Endothelial cell of umbilical vein (primary cell): ENCODE data around the gene CMSS1. TPM values are rescaled to one million over a fixed set of nuclear protein-coding genes. Genes with fewer than 3 reads are reported as not detected.

ENCODE experiments used
- BruUV-seq: library from RNA; stranded (reverse); fragments of 400-500 nt; replicated peaks from 2 replicates; lab custom pipeline; 2021; lab: Mats Ljungman, UMichigan
- CTCF ChIA-PET: fragments of 300-600, 350-600 bp; sonication (Branson Sonifier 250); formaldehyde crosslinking; loops from one replicate; lab custom pipeline; 2021; ENCODE audit warnings: antibody characterized with exemption, inconsistent platforms; lab: Charles Lee
- POLR2A ChIA-PET: fragments of 300-600, 350-600 bp; sonication (Branson Sonifier 250); formaldehyde crosslinking; loops from one replicate; lab custom pipeline; 2021; ENCODE audit warnings: antibody characterized with exemption, inconsistent platforms; lab: Charles Lee
- DNase-seq: peaks from one replicate; pipeline ENCODE4 v3.0.0-alpha.2; 2011; ENCODE audit warnings: low read depth, low spot score
- FAIRE-seq: peaks from 2 replicates; lab custom pipeline; 2011; peaks lifted over from hg19 to GRCh38; lab: Jason Lieb, UNC
- H2AFZ ChIP-seq: 2 replicates; pipeline ENCODE4 v1.6.0; 2012; ENCODE audit warnings: low read depth, low read length, control low read depth, inconsistent platforms
- H3K27ac ChIP-seq: 2 replicates; pipeline ENCODE4 v1.5.1; 2011; ENCODE audit warnings: low read depth, mild to moderate bottlenecking, control low read depth, low read length, moderate library complexity; ENCODE audit not compliant: insufficient read depth
- H3K27me3 ChIP-seq, 2 experiments: 2 replicates each; pipeline versions ENCODE4 v1.6.0 to v1.6.1; 2011; ENCODE audit warnings: low read length in 2 of 2, mixed read lengths in 1 of 2; ENCODE audit not compliant: control insufficient read depth in 2 of 2, insufficient read depth in 2 of 2
- H3K36me3 ChIP-seq, 2 experiments: 2 replicates in 1 of 2; 3 replicates in 1 of 2; pipeline ENCODE4 v1.5.1; 2011; ENCODE audit warnings: low read length in 2 of 2, mild to moderate bottlenecking in 1 of 2, moderate library complexity in 1 of 2; ENCODE audit not compliant: control insufficient read depth in 2 of 2, insufficient read depth in 2 of 2; ENCODE audit errors: extremely low read depth in 1 of 2
- H3K4me1 ChIP-seq: 3 replicates; pipeline ENCODE4 v1.5.1; 2011; ENCODE audit warnings: mild to moderate bottlenecking, low read length; ENCODE audit not compliant: control insufficient read depth, insufficient read depth; ENCODE audit errors: extremely low read depth
- H3K4me2 ChIP-seq: 2 replicates; pipeline ENCODE4 v1.6.1; 2011; ENCODE audit warnings: low read length, control low read depth, mixed read lengths; ENCODE audit not compliant: insufficient read depth
- H3K4me3 ChIP-seq, 3 experiments: fragments of 200-600 bp in 1 of 3; sonication (generic), shearing (Covaris generic) in 1 of 3; replicated peaks in 1 of 3; 2 replicates each; pipeline ENCODE4 v1.5.1; 2011 to 2016; ENCODE audit warnings: control low read depth in 3 of 3, low read length in 3 of 3, mild to moderate bottlenecking in 2 of 3, inconsistent platforms in 1 of 3, low read depth in 1 of 3, moderate library complexity in 1 of 3; ENCODE audit not compliant: insufficient read depth in 1 of 3
- H3K79me2 ChIP-seq: 2 replicates; pipeline ENCODE4 v1.6.0; 2012; ENCODE audit warnings: low read length, inconsistent platforms; ENCODE audit not compliant: control insufficient read depth, insufficient read depth
- H3K9ac ChIP-seq: replicated peaks from 2 replicates; pipeline ENCODE3; 2011; ENCODE audit warnings: low read length, control low read depth; ENCODE audit not compliant: insufficient read depth; ENCODE audit errors: extremely low read depth
- H3K9me1 ChIP-seq: replicated peaks from 3 replicates; pipeline ENCODE4 v1.6.0; 2011; ENCODE audit warnings: mild to moderate bottlenecking, low read length; ENCODE audit not compliant: control insufficient read depth, insufficient read depth; ENCODE audit errors: extremely low read depth
- H3K9me3 ChIP-seq: replicated peaks from 2 replicates; pipeline ENCODE4 v1.5.1; 2012; ENCODE audit warnings: low read length, inconsistent platforms; ENCODE audit not compliant: control insufficient read depth, insufficient read depth
- H4K20me1 ChIP-seq: replicated peaks from 2 replicates; pipeline ENCODE3; 2011; ENCODE audit warnings: mild to moderate bottlenecking, low read length; ENCODE audit not compliant: control insufficient read depth, insufficient read depth; ENCODE audit errors: extremely low read depth
- EZH2 ChIP-seq: IDR thresholded peaks from 2 replicates; pipeline ENCODE4 v1.6.1; 2012; ENCODE audit warnings: borderline replicate concordance, low read depth, mild to moderate bottlenecking, moderate library complexity, low read length, inconsistent platforms; ENCODE audit not compliant: severe bottlenecking
- FOS ChIP-seq: IDR thresholded peaks from 2 replicates; pipeline ENCODE4 v1.6.1; 2011; ENCODE audit warnings: mild to moderate bottlenecking, low read length, moderate library complexity, borderline replicate concordance; ENCODE audit not compliant: insufficient read depth
- GATA2 ChIP-seq: IDR thresholded peaks from 2 replicates; pipeline ENCODE4 v1.7.0; 2011; ENCODE audit warnings: low read depth, mild to moderate bottlenecking, moderate library complexity, mixed read lengths, low read length; ENCODE audit not compliant: insufficient read length, insufficient read depth
- JUN ChIP-seq: IDR thresholded peaks from 2 replicates; pipeline ENCODE4 v1.6.1; 2011; ENCODE audit warnings: borderline replicate concordance, low read depth; ENCODE audit not compliant: insufficient read length, insufficient read depth
- MYC ChIP-seq: IDR thresholded peaks from one replicate; pipeline ENCODE4 v1.6.1; 2011; ENCODE audit warnings: mild to moderate bottlenecking, low read depth, low read length
- POLR2A ChIP-seq: IDR thresholded peaks from 2 replicates; pipeline ENCODE4 v1.6.1; 2012; ENCODE audit warnings: low read depth, mild to moderate bottlenecking, control low read depth, low read length
- POLR2AphosphoS5 ChIP-seq: IDR thresholded peaks from 2 replicates; pipeline ENCODE4 v1.6.1; 2012; ENCODE audit warnings: low read depth, mild to moderate bottlenecking, control low read depth, low read length, moderate library complexity; ENCODE audit not compliant: insufficient read depth
- dilution Hi-C: fragments of 300-500 bp; cut with MboI; formaldehyde crosslinking; loops from one replicate; pipeline ENCODE4 v1.15.0; 2019; ENCODE audit warnings: low sequenced_read_pairs; ENCODE audit not compliant: extremely low pct_ligation_motif_present
- intact Hi-C: fragments of 100-400 bp; cut with micrococcal nuclease; formaldehyde crosslinking; loops from one replicate; pipeline ENCODE4 v1.10.0; 2022
- polyA plus RNA-seq, 4 experiments: library from polyadenylated mRNA; depleted of rRNA in 3 of 4; stranded (reverse) in 3 of 4; unstranded in 1 of 4; fragments of >200 nt; gene quantifications; 2 replicates each; pipeline versions ENCODE4 v1.2.1 to v1.2.3, GENCODE V29; 2011 to 2012; ENCODE audit warnings: missing spikeins in 1 of 4
- total RNA-seq: library from RNA; stranded (reverse); gene quantifications from 2 replicates; pipeline ENCODE4 v1.2.3, GENCODE V29; 2021
- TF ChIP-seq, protein P1 (sequence below): IDR thresholded peaks from 2 replicates; pipeline ENCODE4 v1.6.1; 2011; ENCODE audit not compliant: insufficient read depth, insufficient read length
- TF ChIP-seq, protein P2 (sequence below), 2 donors: IDR thresholded peaks; 1 replicate in 1 of 2; 2 replicates in 1 of 2; pipeline ENCODE4 v1.5.1; 2011; ENCODE audit warnings: low read length in 2 of 2, mild to moderate bottlenecking in 2 of 2, moderate library complexity in 2 of 2, control low read depth in 1 of 2, inconsistent platforms in 1 of 2, low read depth in 1 of 2; ENCODE audit not compliant: insufficient read depth in 1 of 2; ENCODE audit errors: extremely low read depth in 1 of 2

The CMSS1 gene
- total and polyA plus RNA-seq, 2 donors (not counting 3 experiments of a cell fraction or from before 2014, with no cell fraction given) = 9.7 to 60.6 TPM

DNA sequence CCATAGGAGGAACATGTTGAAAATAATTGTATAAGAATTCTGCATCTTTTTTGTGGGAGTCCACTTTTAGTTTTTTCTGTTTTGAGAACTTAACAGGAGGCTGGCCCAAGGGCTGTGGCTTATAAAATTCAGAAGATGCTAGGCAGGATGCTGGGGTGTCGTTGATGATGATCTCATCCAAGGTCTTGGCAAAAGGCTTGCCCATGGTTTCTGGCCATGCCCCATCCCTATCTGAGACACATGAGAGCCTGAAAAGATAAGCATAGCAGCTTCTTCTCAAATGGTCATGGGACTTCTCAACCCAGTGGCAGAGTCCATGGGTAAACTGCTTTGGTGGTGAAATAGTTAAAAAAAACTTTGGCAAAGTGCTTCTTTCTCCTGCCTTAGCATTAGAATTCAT is 35.2 kb downstream of the CMSS1 start:
- Histone ChIP-seq H3K79me2 (peaks cover 54% of the 10 kb centered on the region), H3K9me1 (no peaks in the 10 kb centered on the region), H3K4me2 (no peak overlapping the region), H3K4me3 (no peak overlapping the region), H3K9me3 (no peaks in the 10 kb centered on the region), H4K20me1 (peaks cover 5% of the 10 kb centered on the region), H3K27me3 (no peaks in the 10 kb centered on the region), H3K4me1 (no peaks in the 10 kb centered on the region), H3K9ac (no peak overlapping the region), H2AFZ (no peak overlapping the region), H3K36me3 (peaks cover 5 to 8% of the 10 kb centered on the region in 2 experiments), H3K27ac (no peak overlapping the region)
- dilution Hi-C loops (no loop called here), intact Hi-C loops (no loop called here)
- DNase-seq (no peak), FAIRE-seq (no peak)
- BruUV-seq = no TSS peak
- ChIA-PET POLR2A (no interaction called here), CTCF (interaction anchor here (1.6 kb wide), 1 partner anchor 10 kb away, joined by 7 read pairs; no protein-coding TSS in a partner anchor)
- TF ChIP-seq FOS (no peak), POLR2AphosphoS5 (no peak), POLR2A (no peak), GATA2 (no peak), EZH2 (no peak), JUN (no peak), MYC (no peak)
- TF ChIP-seq, protein P1, sequence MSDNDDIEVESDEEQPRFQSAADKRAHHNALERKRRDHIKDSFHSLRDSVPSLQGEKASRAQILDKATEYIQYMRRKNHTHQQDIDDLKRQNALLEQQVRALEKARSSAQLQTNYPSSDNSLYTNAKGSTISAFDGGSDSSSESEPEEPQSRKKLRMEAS = no peak
- TF ChIP-seq, protein P2, sequence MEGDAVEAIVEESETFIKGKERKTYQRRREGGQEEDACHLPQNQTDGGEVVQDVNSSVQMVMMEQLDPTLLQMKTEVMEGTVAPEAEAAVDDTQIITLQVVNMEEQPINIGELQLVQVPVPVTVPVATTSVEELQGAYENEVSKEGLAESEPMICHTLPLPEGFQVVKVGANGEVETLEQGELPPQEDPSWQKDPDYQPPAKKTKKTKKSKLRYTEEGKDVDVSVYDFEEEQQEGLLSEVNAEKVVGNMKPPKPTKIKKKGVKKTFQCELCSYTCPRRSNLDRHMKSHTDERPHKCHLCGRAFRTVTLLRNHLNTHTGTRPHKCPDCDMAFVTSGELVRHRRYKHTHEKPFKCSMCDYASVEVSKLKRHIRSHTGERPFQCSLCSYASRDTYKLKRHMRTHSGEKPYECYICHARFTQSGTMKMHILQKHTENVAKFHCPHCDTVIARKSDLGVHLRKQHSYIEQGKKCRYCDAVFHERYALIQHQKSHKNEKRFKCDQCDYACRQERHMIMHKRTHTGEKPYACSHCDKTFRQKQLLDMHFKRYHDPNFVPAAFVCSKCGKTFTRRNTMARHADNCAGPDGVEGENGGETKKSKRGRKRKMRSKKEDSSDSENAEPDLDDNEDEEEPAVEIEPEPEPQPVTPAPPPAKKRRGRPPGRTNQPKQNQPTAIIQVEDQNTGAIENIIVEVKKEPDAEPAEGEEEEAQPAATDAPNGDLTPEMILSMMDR (IDR thresholded peaks at IDR 0.05; ENCODE audit: extremely low read depth in 1 of 2, insufficient read depth in 1 of 2, low read depth in 1 of 2, low read length in 2 of 2) = no peak
